H9 (cell line): Measurements from ENCODE around the gene CACHD1. TPM values are rescaled to one million over a fixed set of nuclear protein-coding genes. Genes with fewer than 3 reads are reported as not detected.

Source experiments
- DNase-seq: peaks from one replicate; pipeline ENCODE4 v3.0.0-alpha.2; 2017
- H2AFZ ChIP-seq: one replicate; pipeline ENCODE4 v1.6.1; 2013; ENCODE audit warnings: mild to moderate bottlenecking, low read length, control low read depth, moderate library complexity
- H2AK5ac ChIP-seq: 2 replicates; pipeline ENCODE4 v1.6.1; 2013; ENCODE audit warnings: low read length, control low read depth, mixed read lengths; ENCODE audit not compliant: insufficient read length
- H2BK120ac ChIP-seq: one replicate; pipeline ENCODE4 v1.6.1; 2013; ENCODE audit warnings: low read depth, mild to moderate bottlenecking, low read length, control low read depth, inconsistent platforms; ENCODE audit not compliant: poor library complexity, severe bottlenecking
- H2BK12ac ChIP-seq: 2 replicates; pipeline ENCODE4 v1.6.1; 2013; ENCODE audit warnings: low read length, control low read depth, mixed read lengths, low read depth; ENCODE audit not compliant: insufficient read length
- H2BK15ac ChIP-seq: 2 replicates; pipeline ENCODE4 v1.6.1; 2013; ENCODE audit warnings: low read depth, low read length, control low read depth
- H2BK20ac ChIP-seq: one replicate; pipeline ENCODE4 v1.6.1; 2013; ENCODE audit warnings: low read depth, mild to moderate bottlenecking, low read length, control low read depth, inconsistent platforms; ENCODE audit not compliant: poor library complexity, severe bottlenecking
- H2BK5ac ChIP-seq: 2 replicates; pipeline ENCODE4 v1.6.1; 2013; ENCODE audit warnings: low read length, control low read depth, mixed read lengths; ENCODE audit not compliant: insufficient read length
- H3K14ac ChIP-seq: 2 replicates; pipeline ENCODE4 v1.6.1; 2013; ENCODE audit warnings: low read length, control low read depth; ENCODE audit not compliant: insufficient read depth
- H3K18ac ChIP-seq: 2 replicates; pipeline ENCODE4 v1.6.1; 2013; ENCODE audit warnings: low read depth, mild to moderate bottlenecking, mixed read lengths, low read length, control low read depth; ENCODE audit not compliant: insufficient read length
- H3K23ac ChIP-seq: 2 replicates; pipeline ENCODE4 v1.6.1; 2013; ENCODE audit warnings: low read length, control low read depth, mixed read lengths, low read depth; ENCODE audit not compliant: insufficient read length
- H3K23me2 ChIP-seq: 2 replicates; pipeline ENCODE4 v1.6.1; 2013; ENCODE audit warnings: low read depth, mild to moderate bottlenecking, mixed read lengths, low read length, control low read depth; ENCODE audit not compliant: insufficient read length, poor library complexity, severe bottlenecking
- H3K27ac ChIP-seq: 2 replicates; pipeline ENCODE4 v1.5.1; 2013; ENCODE audit warnings: low read length, control low read depth, mixed read lengths, low read depth; ENCODE audit not compliant: insufficient read length
- H3K27me3 ChIP-seq: 2 replicates; pipeline ENCODE4 v1.6.1; 2013; ENCODE audit warnings: low read length, control low read depth, inconsistent platforms; ENCODE audit not compliant: insufficient read depth
- H3K4ac ChIP-seq: 2 replicates; pipeline ENCODE4 v1.6.1; 2013; ENCODE audit warnings: low read depth, mild to moderate bottlenecking, control low read depth, inconsistent platforms, low read length, moderate library complexity
- H3K4me1 ChIP-seq: 2 replicates; pipeline ENCODE4 v1.6.1; 2013; ENCODE audit warnings: low read length, control low read depth, inconsistent platforms; ENCODE audit not compliant: insufficient read depth
- H3K4me2 ChIP-seq: 2 replicates; pipeline ENCODE4 v1.6.1; 2013; ENCODE audit warnings: low read length, control low read depth, mixed read lengths; ENCODE audit not compliant: insufficient read length, insufficient read depth
- H3K56ac ChIP-seq: 2 replicates; pipeline ENCODE4 v1.6.1; 2013; ENCODE audit warnings: low read depth, mild to moderate bottlenecking, mixed read lengths, low read length, control low read depth; ENCODE audit not compliant: insufficient read length
- H3K79me1 ChIP-seq: 2 replicates; pipeline ENCODE4 v1.6.1; 2013; ENCODE audit warnings: low read depth, mild to moderate bottlenecking, moderate library complexity, low read length, control low read depth, inconsistent platforms; ENCODE audit not compliant: insufficient read depth, poor library complexity, severe bottlenecking
- H3K79me2 ChIP-seq: 2 replicates; pipeline ENCODE4 v1.6.1; 2013; ENCODE audit warnings: low read length, control low read depth, inconsistent platforms; ENCODE audit not compliant: insufficient read depth
- H3K9ac ChIP-seq: 2 replicates; pipeline ENCODE4 v1.6.1; 2013; ENCODE audit warnings: low read length, control low read depth, mixed read lengths; ENCODE audit not compliant: insufficient read length; ENCODE audit errors: extremely low read depth
- H3K9me3 ChIP-seq: one replicate; pipeline ENCODE4 v1.6.1; 2013; ENCODE audit warnings: low read depth, low read length, inconsistent platforms; ENCODE audit not compliant: control insufficient read depth
- H3T11ph ChIP-seq: one replicate; pipeline ENCODE4 v1.6.1; 2013; ENCODE audit warnings: mild to moderate bottlenecking, low read length, control low read depth, inconsistent platforms
- H4K20me1 ChIP-seq: one replicate; pipeline ENCODE4 v1.6.1; 2013; ENCODE audit not compliant: control insufficient read depth, insufficient read length, insufficient read depth
- H4K5ac ChIP-seq: 2 replicates; pipeline ENCODE4 v1.6.1; 2013; ENCODE audit warnings: low read depth, mild to moderate bottlenecking, mixed read lengths, low read length, control low read depth; ENCODE audit not compliant: insufficient read length
- H4K8ac ChIP-seq: replicated peaks from 2 replicates; pipeline ENCODE4 v1.6.1; 2013; ENCODE audit warnings: low read length, control low read depth, mixed read lengths, low read depth; ENCODE audit not compliant: insufficient read length
- H4K91ac ChIP-seq: 2 replicates; pipeline ENCODE4 v1.6.1; 2013; ENCODE audit warnings: low read depth, mild to moderate bottlenecking, moderate library complexity, mixed read lengths, low read length, control low read depth; ENCODE audit not compliant: insufficient read length
- H3K27ac Mint-ChIP-seq, 3 experiments: 2 replicates in 2 of 3; 3 replicates in 1 of 3; pipeline ENCODE4 v1.8.0; 2020 to 2021; ENCODE audit warnings: mixed read lengths in 3 of 3, mild to moderate bottlenecking in 1 of 3, moderate library complexity in 1 of 3
- H3K27me3 Mint-ChIP-seq: 2 replicates; pipeline ENCODE4 v1.8.0; 2021; ENCODE audit warnings: low read depth, mild to moderate bottlenecking, moderate library complexity, mixed read lengths
- H3K36me3 Mint-ChIP-seq, 3 experiments: 2 replicates in 2 of 3; 3 replicates in 1 of 3; pipeline ENCODE4 v1.8.0; 2020 to 2021; ENCODE audit warnings: low read depth in 3 of 3, mixed read lengths in 3 of 3; ENCODE audit not compliant: insufficient read depth in 1 of 3
- H3K4me1 Mint-ChIP-seq, 2 experiments: 2 replicates each; pipeline ENCODE4 v1.8.0; 2020; ENCODE audit warnings: mixed read lengths in 2 of 2
- H3K4me3 Mint-ChIP-seq, 2 experiments: 2 replicates in 1 of 2; 3 replicates in 1 of 2; pipeline ENCODE4 v1.8.0; 2020 to 2021; ENCODE audit warnings: mild to moderate bottlenecking in 2 of 2, mixed read lengths in 2 of 2, moderate library complexity in 1 of 2
- H3K9me3 Mint-ChIP-seq, 2 experiments: 2 replicates in 1 of 2; 3 replicates in 1 of 2; pipeline ENCODE4 v1.8.0; 2020; ENCODE audit warnings: mild to moderate bottlenecking in 2 of 2, mixed read lengths in 2 of 2, moderate library complexity in 1 of 2
- CTCF ChIP-seq: fragments of 200-600 bp; sonication (generic); conservative IDR thresholded peaks from 3 replicates; pipeline ENCODE4 v1.8.0; 2021; ENCODE audit warnings: antibody characterized with exemption, mild to moderate bottlenecking
- WGBS: extraction: QIAGEN DNeasy Blood & Tissue Kit; methylation state at CpG from one replicate; pipeline ENCODE4 v1.1.7; 2013; ENCODE audit warnings: missing lambda C conversion rate, low lambda C conversion rate, mixed read lengths; ENCODE audit not compliant: insufficient read length; ENCODE audit errors: extremely low coverage; 5-methylcytosine and 5-hydroxymethylcytosine counted together
- total RNA-seq: library from RNA; stranded (reverse); gene quantifications from 2 replicates; pipeline ENCODE4 v1.2.1, GENCODE V29; 2021

CACHD1 gene
- total RNA-seq, 1 experiment from 2014 or later: 94.2 TPM

GRCh38 chr1:64473367-64473766 lies 3.4 kb downstream of the CACHD1 start:
- H3K27ac Mint-ChIP-seq: peak overlapping the region; percentile 88 to 99 (median 98)
- H3K27me3 Mint-ChIP-seq: peaks cover 12% of the 10 kb centered on the region
- no peak overlapping the region for H2BK120ac ChIP-seq
- no peak overlapping the region for H2BK20ac ChIP-seq
- H3K23me2 ChIP-seq: peaks cover 25% of the 10 kb centered on the region
- no peak for DNase-seq
- H3K4ac ChIP-seq: no peak overlapping the region
- H3K14ac ChIP-seq: no peak overlapping the region
- H3K18ac ChIP-seq: no peak overlapping the region
- H2BK15ac ChIP-seq: no peak overlapping the region
- peaks cover 54 to 59% of the 10 kb centered on the region in 2 experiments for H3K4me1 Mint-ChIP-seq
- no peaks in the 10 kb centered on the region for H3K9me3 ChIP-seq
- no peak overlapping the region for H4K8ac ChIP-seq
- peak overlapping the region; percentile 44 for H3K27ac ChIP-seq
- TF ChIP-seq CTCF: no peak
- H3K9me3 Mint-ChIP-seq: peaks cover 3 to 5% of the 10 kb centered on the region in 2 experiments; a peak in 3 of 5 replicates
- H2BK5ac ChIP-seq: no peak overlapping the region
- H2AFZ ChIP-seq: no peak overlapping the region
- H3K9ac ChIP-seq: no peak overlapping the region
- peaks cover 2% of the 10 kb centered on the region for H3K79me1 ChIP-seq
- no peak overlapping the region for H4K91ac ChIP-seq
- no CpG with 5 or more reads among the region's 1 CpG for WGBS
- no peak overlapping the region for H2BK12ac ChIP-seq
- peaks cover 19% of the 10 kb centered on the region for H3K4me1 ChIP-seq
- no peak overlapping the region for H4K5ac ChIP-seq
- no peak overlapping the region for H3K23ac ChIP-seq
- peak overlapping the region; percentile 88 for H3K4me2 ChIP-seq
- no peaks in the 10 kb centered on the region for H4K20me1 ChIP-seq
- peaks cover 28% of the 10 kb centered on the region for H3K79me2 ChIP-seq
- no peak overlapping the region for H2AK5ac ChIP-seq
- no peak overlapping the region for H3K56ac ChIP-seq
- peaks cover 5% of the 10 kb centered on the region; the same call in 1 of the 2 replicates for H3K27me3 ChIP-seq
- H3T11ph ChIP-seq: no peak overlapping the region
- peak overlapping the region; percentile 97 to 99 for H3K4me3 Mint-ChIP-seq
- peaks cover 4 to 25% (median 17%) of the 10 kb centered on the region in 3 experiments for H3K36me3 Mint-ChIP-seq
